IPS-18a (cell line): ENCODE data around the gene PIK3CD.
"Not testable (repeated sequence)": the region's sequence is repeated elsewhere in the genome, so short reads cannot be mapped to it uniquely, and the experiment has no call there.

ENCODE experiments used
- H3K27ac ChIP-seq: one replicate; pipeline ENCODE4 v1.5.1; 2013; ENCODE audit warnings: low read length
- H3K27me3 ChIP-seq: one replicate; pipeline ENCODE4 v1.6.1; 2013; ENCODE audit warnings: mild to moderate bottlenecking, low read length; ENCODE audit not compliant: control insufficient read depth, insufficient read depth
- H3K36me3 ChIP-seq: one replicate; pipeline ENCODE4 v1.6.1; 2013; ENCODE audit warnings: low read depth, low read length; ENCODE audit not compliant: control insufficient read depth
- H3K4me1 ChIP-seq: one replicate; pipeline ENCODE4 v1.6.1; 2013; ENCODE audit warnings: low read depth, low read length; ENCODE audit not compliant: control insufficient read depth
- H3K4me3 ChIP-seq: one replicate; pipeline ENCODE4 v1.5.1; 2013; ENCODE audit warnings: low read length
- H3K9ac ChIP-seq: one replicate; pipeline ENCODE4 v1.6.1; 2013; ENCODE audit warnings: mild to moderate bottlenecking, low read length, moderate library complexity
- H3K9me3 ChIP-seq: one replicate; pipeline ENCODE4 v1.6.1; 2013; ENCODE audit warnings: low read depth, low read length; ENCODE audit not compliant: control insufficient read depth

Gene PIK3CD

DNA sequence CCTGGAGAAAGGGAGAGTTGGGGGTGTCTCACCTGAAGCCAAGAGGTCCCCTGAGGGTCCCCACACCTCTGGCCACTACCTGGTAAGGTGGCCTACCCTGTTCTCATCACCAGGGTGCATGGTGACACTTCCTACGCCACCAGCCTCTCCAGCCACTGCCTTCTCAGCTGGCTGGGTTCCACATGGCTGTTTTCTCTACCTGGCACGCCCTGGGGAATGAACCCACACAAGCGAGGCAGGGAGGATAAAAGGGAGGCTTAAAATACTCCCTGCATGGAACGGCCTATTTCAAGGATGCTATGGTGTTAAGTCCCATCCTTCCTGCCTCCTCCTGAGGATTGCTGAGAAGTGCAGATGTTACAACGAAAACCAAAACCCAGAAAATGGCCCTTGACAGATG lies 84.7 kb downstream of the PIK3CD start:
- H3K9ac ChIP-seq, result no peak overlapping the region
- H3K4me3 ChIP-seq, result no peak overlapping the region
- no peaks in the 10 kb centered on the region for H3K9me3 ChIP-seq
- no peak overlapping the region for H3K27ac ChIP-seq
- H3K36me3 ChIP-seq, result peaks cover 83% of the 10 kb centered on the region
- H3K4me1 ChIP-seq, result no peaks in the 10 kb centered on the region
- no peaks in the 10 kb centered on the region for H3K27me3 ChIP-seq

GRCh38 chr1:9737057-9737456 lies 85.5 kb downstream of the PIK3CD start:
- Histone ChIP-seq H3K27ac (no peak overlapping the region), H3K4me3 (no peak overlapping the region), H3K4me1 (no peaks in the 10 kb centered on the region)

GRCh38 chr1:9737671-9738070 lies 86.1 kb downstream of the PIK3CD start:
- Histone ChIP-seq H3K4me1 (no peaks in the 10 kb centered on the region), H3K36me3 (peaks cover 82% of the 10 kb centered on the region), H3K27me3 (no peaks in the 10 kb centered on the region), H3K27ac (no peak overlapping the region), H3K9ac (no peak overlapping the region), H3K4me3 (no peak overlapping the region), H3K9me3 (no peaks in the 10 kb centered on the region)

More at GRCh38 chr1:9737057-9737456, 85.5 kb downstream of the PIK3CD start:
- Histone ChIP-seq H3K27me3 (no peaks in the 10 kb centered on the region), H3K9ac (no peak overlapping the region), H3K9me3 (no peaks in the 10 kb centered on the region), H3K36me3 (peaks cover 83% of the 10 kb centered on the region)

GRCh38 chr1:9744106-9744799 lies 92.7 kb downstream of the PIK3CD start:
- no peaks in the 10 kb centered on the region for H3K4me1 ChIP-seq
- no peak overlapping the region for H3K4me3 ChIP-seq
- peaks cover 64% of the 10 kb centered on the region for H3K36me3 ChIP-seq
- no peak overlapping the region for H3K9ac ChIP-seq
- no peaks in the 10 kb centered on the region for H3K9me3 ChIP-seq
- H3K27me3 ChIP-seq, result no peaks in the 10 kb centered on the region
- H3K27ac ChIP-seq, result no peak overlapping the region

GRCh38 chr1:9746211-9746610 lies 94.7 kb downstream of the PIK3CD start:
- Histone ChIP-seq H3K27me3 (no peaks in the 10 kb centered on the region), H3K4me1 (no peaks in the 10 kb centered on the region), H3K9me3 (no peaks in the 10 kb centered on the region), H3K4me3 (no peak overlapping the region), H3K9ac (no peak overlapping the region), H3K36me3 (peaks cover 68% of the 10 kb centered on the region), H3K27ac (no peak overlapping the region)

DNA sequence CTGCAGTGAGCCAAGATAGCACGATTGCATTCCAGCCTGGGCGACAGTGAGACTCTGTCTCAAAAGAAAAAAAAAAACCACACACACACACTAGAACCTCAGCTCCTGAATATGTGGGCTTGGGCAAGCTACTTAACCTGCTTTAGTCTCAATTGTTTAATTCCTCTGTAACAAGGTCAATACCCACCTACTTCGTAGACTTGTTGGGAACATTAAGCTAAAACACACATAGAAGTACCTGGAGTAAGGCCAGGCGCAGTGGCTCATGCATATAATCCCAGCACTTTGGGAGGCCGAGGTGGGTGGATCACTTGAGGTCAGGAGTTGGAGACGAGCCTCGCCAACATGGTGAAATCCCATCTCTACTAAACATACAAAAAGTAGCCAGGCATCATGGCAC lies 95.1 kb downstream of the PIK3CD start:
- H3K9ac ChIP-seq, result no peak overlapping the region
- H3K27me3 ChIP-seq, result no peaks in the 10 kb centered on the region
- H3K27ac ChIP-seq, result no peak overlapping the region
- peaks cover 68% of the 10 kb centered on the region for H3K36me3 ChIP-seq
- no peaks in the 10 kb centered on the region for H3K4me1 ChIP-seq
- no peaks in the 10 kb centered on the region for H3K9me3 ChIP-seq
- no peak overlapping the region for H3K4me3 ChIP-seq

GRCh38 chr1:9748391-9748790 lies 96.9 kb downstream of the PIK3CD start:
- not testable (repeated sequence) for H3K9ac ChIP-seq, H3K27me3 ChIP-seq, H3K4me3 ChIP-seq, H3K4me1 ChIP-seq, H3K27ac ChIP-seq, H3K9me3 ChIP-seq
- H3K36me3 ChIP-seq, result peaks cover 60% of the 10 kb centered on the region

GRCh38 chr1:9749361-9749760 lies 97.8 kb downstream of the PIK3CD start:
- Histone ChIP-seq H3K27me3 (no peaks in the 10 kb centered on the region), H3K9me3 (no peaks in the 10 kb centered on the region), H3K36me3 (peaks cover 50% of the 10 kb centered on the region), H3K4me3 (no peak overlapping the region), H3K9ac (no peak overlapping the region), H3K27ac (no peak overlapping the region), H3K4me1 (no peaks in the 10 kb centered on the region)

- no peaks in the 10 kb centered on the region for H3K9me3 ChIP-seq
- no peak overlapping the region for H3K4me3 ChIP-seq
- H3K36me3 ChIP-seq, result peaks cover 38% of the 10 kb centered on the region
- no peak overlapping the region for H3K9ac ChIP-seq
- no peaks in the 10 kb centered on the region for H3K27me3 ChIP-seq
- H3K27ac ChIP-seq, result no peak overlapping the region
- no peaks in the 10 kb centered on the region for H3K4me1 ChIP-seq
Observed at GRCh38 chr1:9751971-9752370, 100.4 kb downstream of the PIK3CD start.

DNA sequence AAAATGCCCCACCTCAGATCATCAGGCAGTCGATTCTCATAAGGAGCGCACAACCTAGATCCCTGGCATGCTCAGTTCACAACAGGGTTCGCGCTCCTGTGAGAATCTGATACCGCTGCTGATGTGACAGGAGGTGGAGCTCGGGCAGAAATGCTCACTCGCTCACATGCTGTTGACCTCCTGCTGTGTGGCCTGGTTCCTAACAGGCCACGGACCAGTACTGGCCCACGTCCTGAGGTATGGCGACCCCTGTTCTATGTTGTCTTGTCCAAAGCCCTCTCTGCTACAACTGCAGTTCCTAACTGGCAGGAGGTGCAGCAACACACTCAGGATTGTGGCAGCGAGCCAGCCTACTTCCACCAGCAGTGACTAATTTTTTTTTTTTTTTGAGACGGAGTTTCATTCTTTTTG lies 101.6 kb downstream of the PIK3CD start:
- Histone ChIP-seq H3K27me3 (no peaks in the 10 kb centered on the region), H3K4me1 (no peaks in the 10 kb centered on the region), H3K36me3 (peaks cover 38% of the 10 kb centered on the region), H3K9me3 (no peaks in the 10 kb centered on the region), H3K9ac (no peak overlapping the region), H3K27ac (no peak overlapping the region), H3K4me3 (no peak overlapping the region)

DNA sequence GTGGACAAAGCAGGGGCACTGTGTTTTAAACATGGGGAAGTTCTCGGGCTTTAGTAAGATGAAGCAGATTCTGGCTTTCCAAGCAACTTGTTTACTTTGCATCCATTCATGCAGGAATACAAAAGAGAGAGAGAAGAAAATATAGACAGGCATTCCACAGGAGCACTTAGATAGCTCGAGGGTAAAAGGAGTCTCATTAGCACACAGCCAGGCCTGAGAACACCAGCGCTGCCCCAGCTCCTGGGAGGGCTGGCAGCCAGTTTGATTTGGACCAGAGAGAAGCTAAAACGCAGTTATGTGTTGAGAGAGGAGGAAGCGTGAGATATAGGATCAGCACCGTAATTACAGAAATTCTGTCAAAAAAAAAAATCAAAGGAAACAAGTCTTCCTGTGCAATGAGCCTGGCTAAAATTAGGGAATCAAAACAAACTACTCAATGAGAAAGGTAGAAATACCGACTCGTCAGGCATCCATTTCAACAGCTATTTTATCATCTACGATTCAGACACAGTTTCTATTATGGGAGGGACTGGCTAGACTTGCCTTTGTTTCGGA lies 104.0 kb downstream of the PIK3CD start:
- no peak overlapping the region for H3K4me3 ChIP-seq
- no peak overlapping the region for H3K27ac ChIP-seq
- H3K9me3 ChIP-seq, result no peaks in the 10 kb centered on the region
- H3K36me3 ChIP-seq, result peaks cover 16% of the 10 kb centered on the region
- no peaks in the 10 kb centered on the region for H3K27me3 ChIP-seq
- peaks cover 7% of the 10 kb centered on the region for H3K4me1 ChIP-seq
- H3K9ac ChIP-seq, result no peak overlapping the region

GRCh38 chr1:9758559-9759121 lies 107.1 kb downstream of the PIK3CD start:
- H3K27me3 ChIP-seq, result no peaks in the 10 kb centered on the region
- no peak overlapping the region for H3K4me3 ChIP-seq
- no peaks in the 10 kb centered on the region for H3K36me3 ChIP-seq
- no peak overlapping the region for H3K9ac ChIP-seq
- H3K27ac ChIP-seq, result no peak overlapping the region
- peaks cover 16% of the 10 kb centered on the region for H3K4me1 ChIP-seq
- no peaks in the 10 kb centered on the region for H3K9me3 ChIP-seq
